Limb (tissue), 2 donors: ENCODE measurements around the gene CNKSR1.
A peak's percentile ranks its signal among the peaks of the same experiment; 100 is the strongest.

Experiments
- DNase-seq, 2 donors: peaks; one replicate each; pipeline ENCODE4 v3.0.0-alpha.2; 2016; ENCODE audit errors: extremely low spot score in 2 of 2

The CNKSR1 gene

GRCh38 chr1:26160527-26161414, 16.5 kb upstream of the CNKSR1 start:
- DNase-seq: no peak

GRCh38 chr1:26161415-26162219, 15.7 kb upstream of the CNKSR1 start:
- peak; percentile 29 to 82 for DNase-seq

- DNase-seq: no peak
These were observed 15.0 kb upstream of the CNKSR1 start for GRCh38 chr1:26162220-26162709.

GRCh38 chr1:26163684-26164035, 13.6 kb upstream of the CNKSR1 start:
- no peak for DNase-seq

- DNase-seq: peak; percentile 24 to 81
These were observed 13.0 kb upstream of the CNKSR1 start for GRCh38 chr1:26164036-26164860.

- DNase-seq: no peak
These were observed 12.1 kb upstream of the CNKSR1 start for GRCh38 chr1:26164861-26165842.

- DNase-seq: no peak
These were observed 10.5 kb upstream of the CNKSR1 start for GRCh38 chr1:26166719-26167281.

GRCh38 chr1:26168410-26169197, 8.7 kb upstream of the CNKSR1 start, which contains the start of gene C1orf232:
Gene C1orf232, minus strand, starts transcription at chr1:26168963. Its CDS starts 464 bp downstream, at chr1:26168499.
- DNase-seq: no peak

- no peak for DNase-seq
These were observed 8.1 kb upstream of the CNKSR1 start for GRCh38 chr1:26169198-26169554.

GRCh38 chr1:26169669-26170471, 7.4 kb upstream of the CNKSR1 start, which contains the start of gene ZNF593:
Gene ZNF593, plus strand, starts transcription at chr1:26169908. Its CDS starts 76 bp downstream, at chr1:26169984.
- DNase-seq: peak; percentile 92 to 94

- DNase-seq: no peak
These were observed 6.8 kb upstream of the CNKSR1 start for GRCh38 chr1:26170472-26170821.

GRCh38 chr1:26171084-26172072, 5.9 kb upstream of the CNKSR1 start, which contains the start of gene ZNF593OS:
Gene ZNF593OS, minus strand, starts transcription at chr1:26171832. Its CDS starts 171 bp downstream, at chr1:26171661.
- DNase-seq: no peak

- DNase-seq: no peak
These were observed 1.9 kb upstream of the CNKSR1 start for GRCh38 chr1:26175346-26175745.

GRCh38 chr1:26180010-26180506, 2.8 kb downstream of the CNKSR1 start:
- DNase-seq: no peak

- no peak for DNase-seq
These were observed 4.5 kb downstream of the CNKSR1 start for GRCh38 chr1:26181586-26182382.

- DNase-seq: no peak
These were observed 5.0 kb downstream of the CNKSR1 start for GRCh38 chr1:26182383-26182696.
